ENCODE measurements around the gene SKAP1.

DNA sequence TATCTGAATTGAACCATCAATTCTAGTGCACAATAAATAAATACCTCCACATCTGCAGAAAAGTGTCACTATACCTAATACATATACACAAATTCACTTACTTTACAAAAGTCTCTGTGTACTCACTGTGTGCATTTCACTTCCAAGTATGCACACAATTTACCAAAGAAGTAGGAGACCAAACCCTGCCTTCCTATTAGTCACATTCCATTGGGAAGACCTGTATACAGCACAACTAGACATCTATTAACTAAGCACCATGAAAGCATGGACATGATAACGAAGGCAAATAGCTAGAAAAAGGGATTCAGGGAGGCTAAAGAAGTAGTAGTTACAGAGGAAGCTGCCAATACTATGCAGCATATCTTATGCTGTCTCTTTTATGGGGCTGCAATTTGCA lies 183.0 kb downstream of the SKAP1 start:
- TF ChIP-seq, protein P1, sequence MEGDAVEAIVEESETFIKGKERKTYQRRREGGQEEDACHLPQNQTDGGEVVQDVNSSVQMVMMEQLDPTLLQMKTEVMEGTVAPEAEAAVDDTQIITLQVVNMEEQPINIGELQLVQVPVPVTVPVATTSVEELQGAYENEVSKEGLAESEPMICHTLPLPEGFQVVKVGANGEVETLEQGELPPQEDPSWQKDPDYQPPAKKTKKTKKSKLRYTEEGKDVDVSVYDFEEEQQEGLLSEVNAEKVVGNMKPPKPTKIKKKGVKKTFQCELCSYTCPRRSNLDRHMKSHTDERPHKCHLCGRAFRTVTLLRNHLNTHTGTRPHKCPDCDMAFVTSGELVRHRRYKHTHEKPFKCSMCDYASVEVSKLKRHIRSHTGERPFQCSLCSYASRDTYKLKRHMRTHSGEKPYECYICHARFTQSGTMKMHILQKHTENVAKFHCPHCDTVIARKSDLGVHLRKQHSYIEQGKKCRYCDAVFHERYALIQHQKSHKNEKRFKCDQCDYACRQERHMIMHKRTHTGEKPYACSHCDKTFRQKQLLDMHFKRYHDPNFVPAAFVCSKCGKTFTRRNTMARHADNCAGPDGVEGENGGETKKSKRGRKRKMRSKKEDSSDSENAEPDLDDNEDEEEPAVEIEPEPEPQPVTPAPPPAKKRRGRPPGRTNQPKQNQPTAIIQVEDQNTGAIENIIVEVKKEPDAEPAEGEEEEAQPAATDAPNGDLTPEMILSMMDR (IDR thresholded peaks at IDR 0.05; ENCODE audit: low read length), result no peak
- no peak for TF ChIP-seq EZH2phosphoT487 (IDR thresholded peaks at IDR 0.05; ENCODE audit: low read length)
